ENCODE data around the gene C1QTNF3.

Gene C1QTNF3

DNA sequence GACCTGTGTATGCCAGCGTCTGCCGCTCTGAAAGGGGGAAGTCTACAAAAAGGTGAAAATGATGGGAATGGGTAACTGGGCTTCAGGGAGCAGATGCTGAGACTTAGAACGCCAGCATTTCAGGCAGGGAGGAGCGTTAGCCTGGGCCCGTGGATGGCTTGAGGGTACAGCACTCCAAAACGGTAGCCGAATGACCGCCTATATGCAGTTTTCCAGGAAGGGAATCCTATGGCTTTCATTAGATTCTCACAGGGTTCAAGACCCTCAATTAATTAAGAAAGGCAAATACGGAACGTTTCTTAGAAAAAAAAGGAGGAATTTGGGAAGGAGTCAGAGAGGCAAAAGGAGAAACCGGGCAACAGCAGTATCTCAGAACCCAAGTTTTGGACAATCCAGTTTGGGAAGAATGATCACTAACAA lies 35.8 kb downstream of the C1QTNF3 start:
- ChIA-PET CTCF (interaction anchor here (0.5 to 1.7 kb wide), 3 partner anchors 9 to 24 kb away, joined by 3 to 9 read pairs (median 6); no protein-coding TSS in a partner anchor), POLR2A (interaction anchor here (1.1 to 1.3 kb wide), 5 partner anchors 10 to 566 kb away, joined by 3 to 5 read pairs (median 4); partner anchors contain the start of genes C1QTNF3 and TARS1)
- Histone ChIP-seq H3K9me3 (ENCODE audit: control insufficient read depth, insufficient read depth, low read depth, low read length) (no peaks in the 10 kb centered on the region; the same call in 1 of the 2 replicates), H3K27ac (ENCODE audit: extremely low read depth, low read depth, low read length) (peak overlapping the region; percentile 92), H3K4me3 (ENCODE audit: low read depth, low read length) (peak overlapping the region; percentile 81), H3K36me3 (ENCODE audit: control insufficient read depth in 2 of 2, insufficient read depth in 1 of 2, low read length in 2 of 2) (peaks cover 0 to 20% of the 10 kb centered on the region in 2 experiments; a peak in 1 of 3 replicates), H3K4me1 (ENCODE audit: control insufficient read depth, insufficient read depth, low read length) (peaks cover 9% of the 10 kb centered on the region)
- no peak for TF ChIP-seq SCRT1 (tag by site-specific recombination; IDR thresholded peaks at IDR 0.05; ENCODE audit: borderline replicate concordance)
- peak; percentile 89 for TF ChIP-seq ZNF335 (tag by site-specific recombination; conservative IDR thresholded peaks at IDR 0.05)
- TF ChIP-seq, protein P1, sequence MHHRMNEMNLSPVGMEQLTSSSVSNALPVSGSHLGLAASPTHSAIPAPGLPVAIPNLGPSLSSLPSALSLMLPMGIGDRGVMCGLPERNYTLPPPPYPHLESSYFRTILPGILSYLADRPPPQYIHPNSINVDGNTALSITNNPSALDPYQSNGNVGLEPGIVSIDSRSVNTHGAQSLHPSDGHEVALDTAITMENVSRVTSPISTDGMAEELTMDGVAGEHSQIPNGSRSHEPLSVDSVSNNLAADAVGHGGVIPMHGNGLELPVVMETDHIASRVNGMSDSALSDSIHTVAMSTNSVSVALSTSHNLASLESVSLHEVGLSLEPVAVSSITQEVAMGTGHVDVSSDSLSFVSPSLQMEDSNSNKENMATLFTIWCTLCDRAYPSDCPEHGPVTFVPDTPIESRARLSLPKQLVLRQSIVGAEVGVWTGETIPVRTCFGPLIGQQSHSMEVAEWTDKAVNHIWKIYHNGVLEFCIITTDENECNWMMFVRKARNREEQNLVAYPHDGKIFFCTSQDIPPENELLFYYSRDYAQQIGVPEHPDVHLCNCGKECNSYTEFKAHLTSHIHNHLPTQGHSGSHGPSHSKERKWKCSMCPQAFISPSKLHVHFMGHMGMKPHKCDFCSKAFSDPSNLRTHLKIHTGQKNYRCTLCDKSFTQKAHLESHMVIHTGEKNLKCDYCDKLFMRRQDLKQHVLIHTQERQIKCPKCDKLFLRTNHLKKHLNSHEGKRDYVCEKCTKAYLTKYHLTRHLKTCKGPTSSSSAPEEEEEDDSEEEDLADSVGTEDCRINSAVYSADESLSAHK (tag by site-specific recombination; IDR thresholded peaks at IDR 0.05), result no peak
- TF ChIP-seq KLF1 (tag by site-specific recombination; IDR thresholded peaks at IDR 0.05), result no peak
- no peak for TF ChIP-seq ZBTB21 (tag by site-specific recombination; IDR thresholded peaks at IDR 0.05)
- TF ChIP-seq, protein P2, sequence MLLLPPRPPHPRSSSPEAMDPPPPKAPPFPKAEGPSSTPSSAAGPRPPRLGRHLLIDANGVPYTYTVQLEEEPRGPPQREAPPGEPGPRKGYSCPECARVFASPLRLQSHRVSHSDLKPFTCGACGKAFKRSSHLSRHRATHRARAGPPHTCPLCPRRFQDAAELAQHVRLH (tag by site-specific recombination; IDR thresholded peaks at IDR 0.05), result no peak
- no peak for TF ChIP-seq ZBTB6 (tag by site-specific recombination; IDR thresholded peaks at IDR 0.05)
- TF ChIP-seq ZNF623 (tag by site-specific recombination; IDR thresholded peaks at IDR 0.05), result no peak
- TF ChIP-seq ZNF558 (tag by site-specific recombination; IDR thresholded peaks at IDR 0.05), result 0 out of 2 replicates have a peak, but pooled peaks have one; percentile 22
- TF ChIP-seq ZNF292 (tag by site-specific recombination; IDR thresholded peaks at IDR 0.05; ENCODE audit: borderline replicate concordance, low read depth), result no peak

DNA sequence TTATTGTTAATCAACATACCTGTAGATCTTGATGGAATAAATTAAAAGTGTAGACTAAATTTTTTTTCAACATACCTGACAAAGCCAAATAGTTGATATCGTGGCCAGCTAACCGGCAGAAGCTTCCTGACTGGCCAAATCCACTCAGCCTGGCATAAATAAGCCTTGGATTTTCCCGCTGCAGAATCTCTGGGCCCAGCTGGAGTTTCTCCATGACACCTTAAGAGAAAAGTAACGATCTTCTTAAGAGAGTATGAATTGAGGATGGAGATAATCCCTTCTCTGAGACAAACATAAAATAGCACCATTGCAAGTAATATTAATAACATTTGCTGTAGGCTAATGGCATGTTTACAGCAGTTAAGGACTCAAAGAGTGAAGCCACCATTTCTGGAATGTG lies 37.3 kb downstream of the C1QTNF3 start:
- POLR2A ChIA-PET, result no interaction called here
- no peak overlapping the region for H3K4me3 ChIP-seq (ENCODE audit: low read depth, low read length)

More for the DNA sequence above, 37.3 kb downstream of the C1QTNF3 start:
- H3K4me1 ChIP-seq (ENCODE audit: control insufficient read depth, insufficient read depth, low read length), result peaks cover 9% of the 10 kb centered on the region
- H3K27ac ChIP-seq (ENCODE audit: extremely low read depth, low read depth, low read length), result no peak overlapping the region
- CTCF ChIA-PET, result interaction anchor here (0.7 to 1.5 kb wide), 5 partner anchors 8 to 469 kb away, joined by 3 to 6 read pairs (median 3); no protein-coding TSS in a partner anchor
- TF ChIP-seq ZFHX2 (tag by site-specific recombination; conservative IDR thresholded peaks at IDR 0.05) (no peak), ZBTB21 (tag by site-specific recombination; IDR thresholded peaks at IDR 0.05) (no peak), ZNF202 (tag by site-specific recombination; IDR thresholded peaks at IDR 0.05; ENCODE audit: borderline replicate concordance) (no peak), ZNF37A (tag by site-specific recombination; IDR thresholded peaks at IDR 0.05) (no peak), ZNF112 (tag by site-specific recombination; IDR thresholded peaks at IDR 0.05) (no peak), ZNF157 (tag by site-specific recombination; IDR thresholded peaks at IDR 0.05) (no peak), KLF16 (tag by site-specific recombination; IDR thresholded peaks at IDR 0.05) (no peak), ZBTB17 (tag by site-specific recombination; IDR thresholded peaks at IDR 0.05) (no peak), ZNF416 (tag by site-specific recombination; IDR thresholded peaks at IDR 0.05) (no peak)
- TF ChIP-seq, protein P3, sequence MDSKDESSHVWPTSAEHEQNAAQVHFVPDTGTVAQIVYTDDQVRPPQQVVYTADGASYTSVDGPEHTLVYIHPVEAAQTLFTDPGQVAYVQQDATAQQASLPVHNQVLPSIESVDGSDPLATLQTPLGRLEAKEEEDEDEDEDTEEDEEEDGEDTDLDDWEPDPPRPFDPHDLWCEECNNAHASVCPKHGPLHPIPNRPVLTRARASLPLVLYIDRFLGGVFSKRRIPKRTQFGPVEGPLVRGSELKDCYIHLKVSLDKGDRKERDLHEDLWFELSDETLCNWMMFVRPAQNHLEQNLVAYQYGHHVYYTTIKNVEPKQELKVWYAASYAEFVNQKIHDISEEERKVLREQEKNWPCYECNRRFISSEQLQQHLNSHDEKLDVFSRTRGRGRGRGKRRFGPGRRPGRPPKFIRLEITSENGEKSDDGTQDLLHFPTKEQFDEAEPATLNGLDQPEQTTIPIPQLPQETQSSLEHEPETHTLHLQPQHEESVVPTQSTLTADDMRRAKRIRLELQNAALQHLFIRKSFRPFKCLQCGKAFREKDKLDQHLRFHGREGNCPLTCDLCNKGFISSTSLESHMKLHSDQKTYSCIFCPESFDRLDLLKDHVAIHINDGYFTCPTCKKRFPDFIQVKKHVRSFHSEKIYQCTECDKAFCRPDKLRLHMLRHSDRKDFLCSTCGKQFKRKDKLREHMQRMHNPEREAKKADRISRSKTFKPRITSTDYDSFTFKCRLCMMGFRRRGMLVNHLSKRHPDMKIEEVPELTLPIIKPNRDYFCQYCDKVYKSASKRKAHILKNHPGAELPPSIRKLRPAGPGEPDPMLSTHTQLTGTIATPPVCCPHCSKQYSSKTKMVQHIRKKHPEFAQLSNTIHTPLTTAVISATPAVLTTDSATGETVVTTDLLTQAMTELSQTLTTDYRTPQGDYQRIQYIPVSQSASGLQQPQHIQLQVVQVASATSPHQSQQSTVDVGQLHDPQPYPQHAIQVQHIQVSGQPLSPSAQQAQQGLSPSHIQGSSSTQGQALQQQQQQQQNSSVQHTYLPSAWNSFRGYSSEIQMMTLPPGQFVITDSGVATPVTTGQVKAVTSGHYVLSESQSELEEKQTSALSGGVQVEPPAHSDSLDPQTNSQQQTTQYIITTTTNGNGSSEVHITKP (tag by site-specific recombination; IDR thresholded peaks at IDR 0.05), result no peak
- H3K9me3 ChIP-seq (ENCODE audit: control insufficient read depth, insufficient read depth, low read depth, low read length), result no peaks in the 10 kb centered on the region
- H3K36me3 ChIP-seq (ENCODE audit: control insufficient read depth in 2 of 2, insufficient read depth in 1 of 2, low read length in 2 of 2), result peaks cover 0 to 20% of the 10 kb centered on the region in 2 experiments; a peak in 1 of 3 replicates
